Measurements from ENCODE around the gene CSNK2A3. TPM values are rescaled to one million over a fixed set of nuclear protein-coding genes. Genes with fewer than 3 reads are reported as not detected.

The CSNK2A3 gene
- total and polyA plus RNA-seq, 2 of the 13 experiments (the other 11 are each of a cell fraction or from before 2014, with no cell fraction given), result 1.7 to 3.5 TPM

- Histone ChIP-seq H3K27ac (ENCODE audit: extremely low read length, insufficient read depth, low read length) (no peak overlapping the region), H3K36me3 (replicated peaks in 1 of 2; ENCODE audit: control insufficient read depth in 1 of 2, insufficient read depth in 2 of 2, low read length in 2 of 2) (no peaks in the 10 kb centered on the region), H3K27me3 (ENCODE audit: control insufficient read depth in 1 of 2, insufficient read depth in 2 of 2, low read length in 2 of 2) (peaks cover 0 to 3% of the 10 kb centered on the region in 2 experiments; a peak in 2 of 5 replicates), H4K20me1 (ENCODE audit: insufficient read depth, low read length) (no peaks in the 10 kb centered on the region), H3K4me3 (replicated peaks in 1 of 3; ENCODE audit: insufficient read depth in 1 of 3, low read depth in 2 of 3, low read length in 3 of 3) (no peak overlapping the region), H3K9ac (ENCODE audit: insufficient read depth, low read depth, low read length) (no peak overlapping the region), H3K9me3 (ENCODE audit: low read length) (no peaks in the 10 kb centered on the region), H2AFZ (ENCODE audit: low read length) (no peak overlapping the region), H3K4me1 (ENCODE audit: insufficient read depth, low read length) (no peaks in the 10 kb centered on the region), H3K79me2 (ENCODE audit: insufficient read depth, low read length) (no peaks in the 10 kb centered on the region), H3K4me2 (ENCODE audit: low read depth, low read length) (no peak overlapping the region)
- intact Hi-C loops (cut with micrococcal nuclease; ENCODE audit: unreplicated experiment), result no loop called here
- DNase-seq (ENCODE audit: low spot score) (no peak), ATAC-seq (no peak), FAIRE-seq (no peak)
- 10% methylated on average over 2 of the region's 2 CpGs for WGBS (ENCODE audit: low lambda C conversion rate)
- ChIA-PET CTCF (ENCODE audit: low intra/inter-chr PET ratio, low total read pairs) (no interaction called here), POLR2A (no interaction called here)
- TF ChIP-seq ZNF430 (CRISPR knock-in tag; IDR thresholded peaks at IDR 0.05) (no peak), ZBTB21 (CRISPR knock-in tag; IDR thresholded peaks at IDR 0.05) (no peak), ZNF563 (CRISPR knock-in tag; IDR thresholded peaks at IDR 0.05) (no peak), ZNF782 (CRISPR knock-in tag; IDR thresholded peaks at IDR 0.05; ENCODE audit: borderline replicate concordance) (no peak), ZNF414 (CRISPR knock-in tag; IDR thresholded peaks at IDR 0.05) (no peak), ZNF343 (CRISPR knock-in tag; IDR thresholded peaks at IDR 0.05) (no peak), ZFYVE20 (CRISPR knock-in tag; IDR thresholded peaks at IDR 0.05; ENCODE audit: borderline replicate concordance, low read depth) (no peak)
- TF ChIP-seq, protein P1, sequence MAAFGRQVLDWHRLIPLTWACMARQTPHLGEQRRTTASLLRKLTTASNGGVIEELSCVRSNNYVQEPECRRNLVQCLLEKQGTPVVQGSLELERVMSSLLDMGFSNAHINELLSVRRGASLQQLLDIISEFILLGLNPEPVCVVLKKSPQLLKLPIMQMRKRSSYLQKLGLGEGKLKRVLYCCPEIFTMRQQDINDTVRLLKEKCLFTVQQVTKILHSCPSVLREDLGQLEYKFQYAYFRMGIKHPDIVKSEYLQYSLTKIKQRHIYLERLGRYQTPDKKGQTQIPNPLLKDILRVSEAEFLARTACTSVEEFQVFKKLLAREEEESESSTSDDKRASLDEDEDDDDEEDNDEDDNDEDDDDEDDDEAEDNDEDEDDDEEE (CRISPR knock-in tag; IDR thresholded peaks at IDR 0.05), result no peak
- in situ Hi-C loops (cut with HindIII; ENCODE audit: extremely low pct_ligation_motif_present, low pct_unique_long_range_greater_than_20kb), result no loop called here
- no TSS peak for BruUV-seq (replicated peaks)
Observed at GRCh38 chr11:11309906-11310305, 43.1 kb downstream of the CSNK2A3 start.

Data from HepG2 (cell line).